Neural cell (in vitro differentiated cells): ENCODE data around the gene PDGFA.

Experiments
- EZH2 ChIP-seq: fragments of 200-600, 300-800 bp; shearing (Covaris generic), sonication (generic); IDR thresholded peaks from 2 replicates; pipeline ENCODE4 v1.6.1; 2014; ENCODE audit warnings: antibody characterized with exemption, low read length, borderline replicate concordance, mild to moderate bottlenecking; ENCODE audit not compliant: insufficient read depth, poor library complexity, severe bottlenecking
- TF ChIP-seq, protein P1 (sequence below): IDR thresholded peaks from 2 replicates; pipeline ENCODE4 v1.6.1; 2012; ENCODE audit warnings: borderline replicate concordance

DNA sequence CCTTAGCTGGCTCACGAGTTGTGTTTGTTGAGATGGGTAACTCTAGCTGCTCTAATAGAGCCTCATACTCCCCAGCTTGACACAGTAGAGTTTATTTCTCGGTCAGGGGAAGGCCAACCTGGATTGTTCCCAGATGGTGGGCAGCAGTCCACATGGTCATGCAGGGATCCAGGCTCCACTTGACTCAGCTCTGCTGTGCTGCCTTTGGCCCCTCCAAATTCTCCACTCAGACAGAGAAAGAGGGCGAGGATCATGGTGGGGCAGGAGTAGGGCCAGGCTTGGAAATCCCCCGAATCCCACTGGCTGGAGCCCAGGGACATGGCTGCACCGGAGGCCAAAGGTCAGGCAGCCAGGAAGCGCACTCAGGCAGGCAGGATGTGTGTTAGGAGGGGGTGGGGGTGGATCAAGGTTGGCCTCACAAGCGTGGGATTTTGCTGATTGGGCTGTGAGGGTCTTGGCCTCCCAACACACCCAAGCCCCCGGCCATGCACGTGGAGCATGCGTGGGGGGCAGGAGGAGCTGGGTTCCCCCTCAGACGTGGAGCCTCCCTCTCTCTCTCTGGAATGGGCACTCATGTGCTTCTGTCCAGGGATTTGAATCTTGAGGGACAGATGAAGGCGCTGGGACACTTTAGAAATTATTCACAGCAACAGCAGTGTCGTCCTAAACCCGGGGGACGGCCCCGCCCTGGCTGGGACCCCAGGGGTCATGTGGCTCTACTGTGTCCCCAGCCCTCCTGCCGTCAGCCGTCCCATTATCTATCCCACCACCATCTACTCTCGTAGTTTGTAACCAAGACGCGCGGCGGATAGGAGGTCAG lies 44.8 kb downstream of the PDGFA start:
- TF ChIP-seq, protein P1, sequence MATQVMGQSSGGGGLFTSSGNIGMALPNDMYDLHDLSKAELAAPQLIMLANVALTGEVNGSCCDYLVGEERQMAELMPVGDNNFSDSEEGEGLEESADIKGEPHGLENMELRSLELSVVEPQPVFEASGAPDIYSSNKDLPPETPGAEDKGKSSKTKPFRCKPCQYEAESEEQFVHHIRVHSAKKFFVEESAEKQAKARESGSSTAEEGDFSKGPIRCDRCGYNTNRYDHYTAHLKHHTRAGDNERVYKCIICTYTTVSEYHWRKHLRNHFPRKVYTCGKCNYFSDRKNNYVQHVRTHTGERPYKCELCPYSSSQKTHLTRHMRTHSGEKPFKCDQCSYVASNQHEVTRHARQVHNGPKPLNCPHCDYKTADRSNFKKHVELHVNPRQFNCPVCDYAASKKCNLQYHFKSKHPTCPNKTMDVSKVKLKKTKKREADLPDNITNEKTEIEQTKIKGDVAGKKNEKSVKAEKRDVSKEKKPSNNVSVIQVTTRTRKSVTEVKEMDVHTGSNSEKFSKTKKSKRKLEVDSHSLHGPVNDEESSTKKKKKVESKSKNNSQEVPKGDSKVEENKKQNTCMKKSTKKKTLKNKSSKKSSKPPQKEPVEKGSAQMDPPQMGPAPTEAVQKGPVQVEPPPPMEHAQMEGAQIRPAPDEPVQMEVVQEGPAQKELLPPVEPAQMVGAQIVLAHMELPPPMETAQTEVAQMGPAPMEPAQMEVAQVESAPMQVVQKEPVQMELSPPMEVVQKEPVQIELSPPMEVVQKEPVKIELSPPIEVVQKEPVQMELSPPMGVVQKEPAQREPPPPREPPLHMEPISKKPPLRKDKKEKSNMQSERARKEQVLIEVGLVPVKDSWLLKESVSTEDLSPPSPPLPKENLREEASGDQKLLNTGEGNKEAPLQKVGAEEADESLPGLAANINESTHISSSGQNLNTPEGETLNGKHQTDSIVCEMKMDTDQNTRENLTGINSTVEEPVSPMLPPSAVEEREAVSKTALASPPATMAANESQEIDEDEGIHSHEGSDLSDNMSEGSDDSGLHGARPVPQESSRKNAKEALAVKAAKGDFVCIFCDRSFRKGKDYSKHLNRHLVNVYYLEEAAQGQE = no peak
- no peak for TF ChIP-seq EZH2
